UCSD-AML1 (cell line): ENCODE results near the gene ZNF74.

Experiments used
- DNase-seq: peaks from one replicate; lab custom pipeline; 2025; ENCODE audit not compliant: unreplicated experiment; lab: John Stamatoyannopoulos, UW

Gene ZNF74

DNA sequence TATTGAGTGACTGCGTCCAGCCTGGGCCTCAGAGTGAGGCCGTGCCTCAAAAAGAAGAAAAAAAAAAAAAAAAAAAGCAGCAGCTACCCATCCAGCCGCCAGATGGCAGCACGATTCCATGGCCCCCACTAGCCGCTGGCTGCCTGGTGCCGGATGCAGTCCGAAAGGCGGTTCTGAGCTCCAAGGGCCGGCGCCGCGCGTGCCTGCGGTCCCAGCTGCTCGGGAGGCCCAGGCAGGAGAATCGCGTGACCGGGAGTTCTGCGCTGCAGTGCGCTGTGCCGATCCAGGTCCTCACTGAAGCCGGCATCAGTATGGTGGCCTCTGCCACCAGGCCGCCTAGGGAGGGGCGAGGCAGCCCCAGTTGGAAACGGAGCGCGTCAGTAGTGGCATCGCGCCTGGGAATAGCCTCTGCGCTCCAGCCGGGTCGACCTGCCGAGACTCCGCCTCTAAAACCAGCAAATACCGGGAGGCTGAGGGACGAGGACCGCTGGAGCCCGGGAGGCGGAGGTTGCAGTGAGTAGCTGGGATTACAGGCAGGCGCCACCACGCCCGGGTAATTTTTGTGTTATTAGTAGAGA lies 24.3 kb downstream of the ZNF74 start:
- DNase-seq: peak; percentile 66

- DNase-seq: no peak
These were observed 25.7 kb downstream of the ZNF74 start for GRCh38 chr22:20419664-20419951.

- DNase-seq: no peak
These were observed 26.3 kb downstream of the ZNF74 start for GRCh38 chr22:20420157-20420842.

DNA sequence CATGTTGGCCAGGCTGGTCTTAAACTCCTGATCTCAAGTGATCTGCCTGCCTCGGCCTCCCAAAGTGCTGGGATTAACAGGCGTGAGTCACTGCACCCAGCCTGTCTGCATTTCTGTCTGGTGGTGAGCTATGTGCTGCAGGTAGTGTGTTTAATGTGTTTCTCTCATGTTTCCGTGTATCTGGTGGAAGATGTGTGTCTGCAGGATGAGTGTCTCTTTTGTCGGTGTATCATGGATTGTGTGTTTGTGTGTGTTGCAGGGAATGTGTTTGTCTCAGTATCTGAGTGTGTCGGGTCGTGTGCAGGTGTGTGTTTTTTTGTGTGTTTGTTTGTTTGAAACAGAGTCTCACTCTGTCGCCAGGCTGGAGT lies 27.5 kb downstream of the ZNF74 start:
- DNase-seq: no peak

GRCh38 chr22:20422271-20423007 lies 28.5 kb downstream of the ZNF74 start:
- peak; percentile 59 for DNase-seq

DNA sequence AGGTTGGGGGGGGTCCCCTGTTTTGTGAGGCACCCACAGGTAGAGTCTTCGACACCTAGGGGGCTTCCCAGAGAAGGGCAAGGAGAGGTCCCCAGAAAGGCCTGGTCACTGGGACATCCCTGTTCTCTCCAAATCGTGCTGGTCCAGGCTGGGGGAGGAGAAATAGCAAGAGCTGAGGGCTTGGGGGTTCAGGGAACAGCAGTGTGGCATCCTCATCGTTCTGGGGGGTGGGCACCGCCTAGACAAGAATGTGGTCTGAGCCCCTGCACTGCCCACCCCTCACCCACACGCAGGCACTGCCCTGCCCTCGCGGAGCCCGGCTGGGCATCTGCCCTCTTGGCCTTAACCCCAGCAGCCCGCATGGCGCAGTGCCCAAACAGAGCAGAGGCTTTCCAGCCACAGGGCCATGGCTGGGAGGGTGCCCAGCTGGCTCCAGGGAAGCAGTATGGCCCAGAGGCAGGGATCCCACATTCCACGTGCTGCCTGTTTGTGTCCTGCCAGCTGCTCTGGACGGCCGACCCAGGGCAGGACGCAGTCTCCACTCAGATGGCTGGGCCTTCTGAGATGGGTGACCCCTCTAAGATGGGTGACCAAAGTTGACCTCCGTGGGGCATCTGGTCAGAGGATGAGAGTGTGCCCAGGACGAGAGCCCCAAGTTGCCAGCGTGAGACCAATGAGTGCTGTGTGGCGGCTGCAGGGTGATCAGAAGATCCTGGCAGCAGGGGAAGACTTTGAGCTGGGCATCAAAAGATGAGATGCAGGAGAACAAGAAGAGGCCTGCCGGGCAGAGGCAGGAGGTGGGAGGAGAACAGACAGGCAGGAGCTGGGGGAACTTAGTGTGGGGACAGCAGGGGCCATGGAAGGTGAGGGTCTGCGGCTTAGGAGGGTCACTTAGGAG lies 29.3 kb downstream of the ZNF74 start:
- no peak for DNase-seq

DNA sequence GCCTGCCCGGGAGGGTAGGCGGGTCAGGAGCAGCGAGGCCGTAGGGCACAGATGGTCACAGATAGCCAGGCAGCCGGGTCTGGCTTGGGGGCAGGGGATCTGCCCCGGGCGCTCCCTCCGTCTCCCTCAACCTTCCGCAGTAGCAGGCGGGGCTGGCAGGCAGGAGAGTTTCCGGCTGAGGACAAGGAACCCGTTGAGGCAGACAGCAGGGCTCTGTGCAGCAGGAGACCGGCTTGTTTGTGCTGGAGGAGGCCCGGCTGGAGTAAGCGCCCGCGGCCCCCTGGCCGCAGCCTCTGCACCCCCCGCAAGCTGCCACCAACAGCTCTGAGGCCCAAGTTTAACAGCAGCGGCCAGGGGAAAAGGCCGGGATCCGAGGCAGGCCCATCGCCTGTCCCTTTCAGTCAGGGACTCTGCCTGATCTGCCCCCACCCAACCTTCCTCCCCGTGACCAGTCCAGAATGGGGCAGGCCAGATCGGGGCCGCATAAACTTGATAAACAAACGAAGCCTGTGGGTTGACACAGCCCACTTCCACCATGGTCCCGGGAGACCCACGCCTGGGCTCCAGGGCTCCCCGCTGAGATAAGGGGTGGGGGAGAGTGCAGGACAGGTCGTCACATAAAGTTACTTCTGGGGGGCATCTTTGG lies 30.1 kb downstream of the ZNF74 start:
- DNase-seq: no peak

- no peak for DNase-seq
These were observed 30.6 kb downstream of the ZNF74 start for GRCh38 chr22:20424568-20424931.

GRCh38 chr22:20424932-20425565 lies 31.1 kb downstream of the ZNF74 start:
- DNase-seq: no peak

DNA sequence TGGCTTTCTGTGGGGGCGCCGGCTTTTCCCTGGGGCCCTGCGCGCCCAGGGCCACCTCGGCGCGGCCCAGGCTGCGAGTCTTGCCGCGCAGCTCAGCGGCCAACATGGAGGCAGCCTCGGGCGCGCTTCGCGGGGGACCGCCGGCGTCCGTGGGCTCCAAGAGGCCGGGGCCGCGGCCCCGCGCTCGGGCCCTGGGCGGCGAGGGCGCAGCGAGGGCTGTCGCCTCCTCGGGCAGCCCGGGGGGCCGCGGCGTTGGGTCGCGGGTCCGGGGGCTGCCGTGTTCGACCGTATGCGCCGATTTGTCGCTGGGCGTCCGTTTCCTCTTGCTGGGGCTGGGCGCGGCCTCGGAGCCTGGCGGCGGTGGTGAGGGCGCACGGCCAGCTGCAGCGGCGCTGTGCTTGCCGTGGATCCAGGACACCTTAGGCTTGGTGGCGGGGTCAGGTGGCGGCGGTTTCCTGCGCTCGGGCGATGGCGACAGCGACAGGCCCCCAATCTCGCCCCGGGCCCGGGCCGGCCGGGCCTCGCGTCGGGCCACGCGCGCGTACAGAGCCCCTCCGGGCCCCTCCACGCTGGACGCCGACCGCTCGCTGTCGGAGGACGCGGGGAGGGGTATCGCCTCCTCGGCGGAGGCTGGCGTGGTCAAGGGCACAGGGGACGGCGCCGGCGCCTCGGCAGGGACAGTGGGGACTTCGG lies 31.8 kb downstream of the ZNF74 start:
- no peak for DNase-seq

DNA sequence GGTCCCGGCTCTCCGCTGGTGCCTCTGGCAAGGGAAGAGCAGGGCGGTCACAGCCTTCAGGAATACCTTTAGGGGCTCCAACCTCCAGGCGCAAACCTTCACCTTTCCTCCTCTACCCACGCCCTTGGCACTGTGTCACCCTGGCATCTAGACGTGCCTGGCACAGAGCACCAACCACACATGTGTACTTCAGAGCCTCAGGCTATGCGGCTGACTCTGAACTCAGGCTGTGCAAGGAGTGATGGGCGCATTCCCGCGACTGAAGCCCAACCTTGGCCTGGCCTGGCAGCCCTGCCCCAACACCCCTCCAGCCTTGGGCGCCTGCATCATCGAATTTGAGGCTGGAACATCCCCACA lies 32.3 kb downstream of the ZNF74 start:
- DNase-seq: no peak

DNA sequence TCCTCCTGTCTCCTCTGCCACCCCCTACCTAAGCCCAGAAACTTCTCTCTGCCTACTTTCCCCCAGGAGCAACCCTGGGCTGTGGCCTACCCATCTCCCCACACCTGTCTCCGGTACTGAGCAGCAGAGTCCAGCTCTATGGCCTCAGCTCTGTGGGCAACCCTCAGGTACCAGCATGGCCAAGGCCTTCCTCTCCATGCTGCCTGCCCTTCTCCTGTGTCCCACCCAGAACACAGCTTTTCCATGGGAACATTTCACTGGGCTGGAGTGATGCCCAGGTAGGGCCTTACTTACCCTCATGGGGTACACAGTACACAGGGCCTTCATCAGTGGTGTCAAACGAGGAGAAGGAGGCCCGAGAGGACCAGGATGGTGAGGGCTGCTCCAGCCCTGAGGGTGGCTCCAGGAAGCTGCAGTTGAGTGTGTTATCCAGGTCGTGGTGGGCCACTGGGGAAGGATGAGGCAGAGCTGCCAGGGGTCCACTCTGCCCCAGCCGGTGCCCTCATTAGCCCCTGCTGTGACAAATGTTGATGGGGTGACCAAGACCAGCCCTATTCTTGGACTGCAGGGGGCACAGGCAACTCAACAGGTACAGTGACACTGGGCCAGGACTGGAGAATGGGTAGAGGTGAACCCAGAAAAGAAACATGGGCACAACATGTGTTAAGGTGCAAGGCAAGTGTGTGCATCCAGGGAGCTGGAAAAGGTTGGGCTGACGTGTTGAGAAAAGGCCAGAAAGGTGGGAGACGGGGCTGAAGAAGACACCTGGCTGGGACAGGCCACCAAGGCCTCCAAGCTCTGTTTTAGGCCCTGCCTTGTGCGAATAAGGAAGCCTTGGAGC lies 33.4 kb downstream of the ZNF74 start:
- no peak for DNase-seq

DNA sequence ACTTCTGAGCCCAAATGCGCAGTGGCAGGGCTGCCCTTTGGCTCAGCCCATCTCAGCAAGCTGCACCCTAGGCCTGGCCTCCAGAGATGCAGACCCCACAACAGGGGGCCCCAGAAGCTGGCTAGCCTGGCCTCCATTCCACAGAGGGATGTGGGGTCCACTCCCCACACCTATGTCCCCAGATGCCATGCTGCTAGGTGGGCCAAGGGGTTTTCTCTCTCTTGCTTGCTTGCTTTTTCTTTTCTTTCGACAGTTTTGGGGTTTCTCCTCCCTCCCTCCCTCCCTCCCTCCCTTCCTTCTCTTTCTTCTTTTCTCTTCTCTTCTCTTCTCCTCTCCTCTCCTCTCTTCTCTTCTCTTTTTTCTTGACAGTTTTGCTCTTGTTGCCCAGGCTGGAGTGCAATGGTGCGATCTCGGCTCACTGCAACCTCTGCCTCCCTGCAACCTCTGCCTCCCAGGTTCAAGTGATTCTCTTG lies 34.0 kb downstream of the ZNF74 start:
- no peak for DNase-seq

GRCh38 chr22:20428496-20429253 lies 34.7 kb downstream of the ZNF74 start:
- DNase-seq: no peak

DNA sequence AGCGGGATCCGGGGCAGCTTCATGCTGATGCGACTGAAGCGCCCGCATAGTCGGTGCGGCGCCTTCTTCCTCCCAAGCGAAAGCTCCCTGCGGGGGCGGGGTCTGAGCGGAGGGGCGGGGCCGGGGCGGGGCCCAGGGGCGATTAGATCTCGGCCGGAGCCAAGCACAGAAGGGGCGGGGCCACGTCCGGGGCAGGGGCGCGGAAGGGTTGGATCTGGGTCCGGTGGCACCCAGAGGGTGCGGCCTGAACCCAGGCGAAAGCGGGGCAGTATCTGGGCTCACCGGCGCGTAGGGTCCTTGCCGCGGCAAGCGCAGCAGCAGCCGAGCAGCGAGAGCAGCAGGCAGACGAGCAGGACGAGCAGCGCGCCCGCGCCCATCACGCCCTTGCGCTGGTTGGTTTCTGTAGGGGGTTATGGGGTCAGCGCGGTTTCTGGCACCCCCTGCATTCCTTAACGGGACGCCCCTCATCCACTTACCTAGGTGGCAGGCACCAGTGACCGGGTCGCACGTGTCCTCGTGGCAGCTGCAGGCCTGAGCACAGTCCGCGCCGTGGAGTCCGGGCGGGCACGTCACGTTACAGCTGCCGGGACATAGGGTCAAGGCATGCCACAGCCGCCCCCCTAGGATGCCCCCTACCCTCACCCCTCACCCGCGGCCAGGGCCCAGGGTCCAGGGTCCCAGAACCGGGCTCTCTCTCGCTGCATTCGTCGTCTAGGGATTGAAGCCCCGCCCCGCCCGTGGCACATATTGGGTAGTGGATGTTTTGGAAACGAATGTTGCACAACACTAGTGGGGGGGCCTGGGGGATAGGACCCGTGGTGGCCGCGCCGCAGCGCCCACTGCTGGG lies 35.5 kb downstream of the ZNF74 start:
- peak; percentile 65 for DNase-seq

DNA sequence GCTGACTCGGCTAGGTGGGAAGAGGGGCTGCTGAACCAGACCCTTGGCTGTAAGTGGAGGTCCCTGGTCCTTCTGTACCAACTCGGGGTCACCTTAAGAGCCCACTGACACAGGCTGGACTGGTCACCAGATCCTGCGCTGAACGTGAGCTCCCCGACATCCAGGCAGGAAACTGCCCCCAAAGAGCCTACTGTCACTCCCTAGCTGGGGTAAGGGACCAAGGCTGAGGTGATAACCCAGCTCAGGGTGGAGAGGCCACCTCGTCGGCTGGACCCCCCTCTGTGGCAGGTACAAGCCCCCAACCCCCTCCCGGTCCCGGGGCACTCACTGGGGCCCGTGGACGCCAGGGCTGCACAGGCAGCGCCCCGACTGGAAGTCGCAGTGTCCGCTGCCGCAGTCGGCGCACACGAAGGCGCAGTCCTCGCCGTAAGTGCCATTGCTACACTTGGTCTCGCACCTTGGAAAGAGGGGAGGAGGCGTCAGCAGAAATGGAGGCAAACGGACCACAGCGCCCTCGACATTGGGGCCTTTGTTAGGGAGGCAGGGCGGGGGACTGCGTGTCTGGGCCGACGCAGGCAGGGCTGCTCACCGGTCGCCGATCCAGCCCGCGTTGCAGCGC lies 36.3 kb downstream of the ZNF74 start:
- DNase-seq: no peak
